Measurements from ENCODE around the gene CELF4.

CELF4 gene

GRCh38 chr18:37253394-37254235, 312.0 kb downstream of the CELF4 start:
- no peak for DNase-seq (ENCODE audit: low read depth)

- no peak for DNase-seq (ENCODE audit: low read depth)
These were observed 312.7 kb downstream of the CELF4 start for GRCh38 chr18:37252854-37253393.

- DNase-seq (ENCODE audit: low read depth): no peak
These were observed 313.3 kb downstream of the CELF4 start for GRCh38 chr18:37252342-37252741.

- no peak for DNase-seq (ENCODE audit: low read depth)
These were observed 313.9 kb downstream of the CELF4 start for GRCh38 chr18:37251679-37252078.

- no peak for DNase-seq (ENCODE audit: low read depth)
These were observed 315.5 kb downstream of the CELF4 start for GRCh38 chr18:37249895-37250618.

GRCh38 chr18:37249171-37249886, 316.3 kb downstream of the CELF4 start:
- DNase-seq (ENCODE audit: low read depth): no peak

GRCh38 chr18:37248281-37248680, 317.3 kb downstream of the CELF4 start:
- no peak for DNase-seq (ENCODE audit: low read depth)

GRCh38 chr18:37247497-37248161, 318.0 kb downstream of the CELF4 start:
- no peak for DNase-seq (ENCODE audit: low read depth)

- DNase-seq (ENCODE audit: low read depth): no peak
These were observed 318.7 kb downstream of the CELF4 start for GRCh38 chr18:37246779-37247340.

- no peak for DNase-seq (ENCODE audit: low read depth)
These were observed 321.0 kb downstream of the CELF4 start for GRCh38 chr18:37244618-37245017.

- no peak for DNase-seq (ENCODE audit: low read depth)
These were observed 321.9 kb downstream of the CELF4 start for GRCh38 chr18:37243741-37244140.

GRCh38 chr18:37242826-37243560, 322.6 kb downstream of the CELF4 start:
- DNase-seq (ENCODE audit: low read depth): no peak

GRCh38 chr18:37242091-37242490, 323.5 kb downstream of the CELF4 start:
- DNase-seq (ENCODE audit: low read depth): no peak

GRCh38 chr18:37238282-37239108, 327.1 kb downstream of the CELF4 start:
- DNase-seq (ENCODE audit: low read depth): no peak

GRCh38 chr18:37235583-37235982, 330.0 kb downstream of the CELF4 start:
- DNase-seq (ENCODE audit: low read depth): no peak

- DNase-seq (ENCODE audit: low read depth): no peak
These were observed 334.3 kb downstream of the CELF4 start for GRCh38 chr18:37231251-37231650.

- DNase-seq (ENCODE audit: low read depth): no peak
These were observed 334.8 kb downstream of the CELF4 start for GRCh38 chr18:37230768-37231167.

GRCh38 chr18:37225279-37225678, 340.3 kb downstream of the CELF4 start:
- DNase-seq (ENCODE audit: low read depth): no peak

GRCh38 chr18:37222999-37223378, 342.6 kb downstream of the CELF4 start:
- no peak for DNase-seq (ENCODE audit: low read depth)
